Transverse colon (tissue), 4 donors: ENCODE data around the gene METRNL.
A peak's percentile ranks its signal among the peaks of the same experiment; 100 is the strongest.

Source experiments
- POLR2A ChIP-seq: fragments of 450-650 bp; IDR thresholded peaks from one replicate; pipeline ENCODE4 v1.6.1; 2016; ENCODE audit warnings: antibody characterized with exemption, mild to moderate bottlenecking, moderate library complexity
- POLR2AphosphoS5 ChIP-seq, 3 donors: sonication (generic); formaldehyde crosslinking; IDR thresholded peaks; one replicate each; pipeline ENCODE4 v1.6.1; 2016; ENCODE audit warnings: antibody characterized with exemption in 3 of 3
- TF ChIP-seq, protein P1 (sequence below), 5 experiments: fragments of 200-600 bp in 3 of 5; fragments of 450-650 bp in 2 of 5; sonication (generic) in 3 of 5; IDR thresholded peaks; 1 replicate in 2 of 5; 2 replicates in 3 of 5; pipeline ENCODE4 v1.5.1; 2016 to 2017; ENCODE audit warnings: antibody characterized with exemption in 5 of 5, inconsistent platforms in 3 of 5, mild to moderate bottlenecking in 2 of 5, moderate library complexity in 1 of 5

DNA sequence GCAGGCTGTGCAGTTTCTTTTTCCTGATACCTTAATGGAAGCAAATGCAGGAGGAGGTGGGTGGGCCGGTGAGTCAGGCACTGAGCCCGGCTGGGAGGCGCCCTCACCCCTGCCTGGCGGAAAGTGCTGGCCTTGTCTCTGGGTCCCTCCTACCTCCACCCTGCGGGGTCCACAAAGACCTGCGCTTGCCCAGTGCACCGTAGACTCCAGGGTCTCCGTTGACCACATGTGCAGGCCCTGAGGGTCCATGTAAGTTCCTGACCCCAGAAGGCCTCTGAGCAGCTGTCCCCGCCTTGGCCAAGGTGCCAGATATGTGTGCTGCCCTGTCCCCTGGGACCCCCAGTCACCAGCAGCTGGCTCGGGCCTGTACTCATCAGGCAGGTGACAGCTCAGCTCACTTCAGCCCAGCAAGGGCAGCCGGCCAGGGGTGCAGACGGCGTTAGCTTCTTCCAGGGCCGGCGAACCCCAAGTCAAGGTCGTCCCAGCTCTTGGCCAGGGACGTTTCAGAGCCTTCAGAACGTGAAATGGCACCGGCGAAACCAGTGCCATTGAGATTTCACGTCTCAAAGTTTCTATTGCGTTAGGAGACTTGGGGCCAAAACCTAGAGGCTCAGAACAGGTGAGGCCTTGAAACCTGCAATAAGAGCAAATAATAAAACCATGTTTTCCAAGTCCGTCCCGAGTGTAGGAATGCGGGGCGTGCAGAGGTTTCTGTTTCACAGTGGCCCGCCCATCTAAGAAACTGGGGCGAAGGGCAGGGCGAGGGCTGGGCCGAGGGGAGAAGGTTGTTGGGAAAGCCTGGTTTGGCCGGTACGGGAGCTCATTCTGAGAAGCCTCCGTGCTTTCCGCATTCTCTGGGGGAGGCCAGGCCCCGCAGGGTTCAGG, 12.1 kb downstream of the METRNL start:
- TF ChIP-seq POLR2AphosphoS5 (IDR thresholded peaks at IDR 0.05) (peak in 2 of 3 donors; percentile 55 to 69), POLR2A (peak; percentile 44)
- TF ChIP-seq, protein P1, sequence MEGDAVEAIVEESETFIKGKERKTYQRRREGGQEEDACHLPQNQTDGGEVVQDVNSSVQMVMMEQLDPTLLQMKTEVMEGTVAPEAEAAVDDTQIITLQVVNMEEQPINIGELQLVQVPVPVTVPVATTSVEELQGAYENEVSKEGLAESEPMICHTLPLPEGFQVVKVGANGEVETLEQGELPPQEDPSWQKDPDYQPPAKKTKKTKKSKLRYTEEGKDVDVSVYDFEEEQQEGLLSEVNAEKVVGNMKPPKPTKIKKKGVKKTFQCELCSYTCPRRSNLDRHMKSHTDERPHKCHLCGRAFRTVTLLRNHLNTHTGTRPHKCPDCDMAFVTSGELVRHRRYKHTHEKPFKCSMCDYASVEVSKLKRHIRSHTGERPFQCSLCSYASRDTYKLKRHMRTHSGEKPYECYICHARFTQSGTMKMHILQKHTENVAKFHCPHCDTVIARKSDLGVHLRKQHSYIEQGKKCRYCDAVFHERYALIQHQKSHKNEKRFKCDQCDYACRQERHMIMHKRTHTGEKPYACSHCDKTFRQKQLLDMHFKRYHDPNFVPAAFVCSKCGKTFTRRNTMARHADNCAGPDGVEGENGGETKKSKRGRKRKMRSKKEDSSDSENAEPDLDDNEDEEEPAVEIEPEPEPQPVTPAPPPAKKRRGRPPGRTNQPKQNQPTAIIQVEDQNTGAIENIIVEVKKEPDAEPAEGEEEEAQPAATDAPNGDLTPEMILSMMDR (IDR thresholded peaks at IDR 0.05) = no peak
